Calu3 (cell line): ENCODE data around the gene FOXP4. TPM values are rescaled to one million over a fixed set of nuclear protein-coding genes. Genes with fewer than 3 reads are reported as not detected.

Source experiments
- BruUV-seq: library from RNA; stranded (reverse); fragments of 400-500 nt; replicated peaks from 2 replicates; lab custom pipeline; 2021; lab: Mats Ljungman, UMichigan
- CTCF ChIA-PET: fragments of 300-600 bp; sonication (Branson Sonifier 250); formaldehyde crosslinking; loops from one replicate; lab custom pipeline; 2022; ENCODE audit warnings: antibody characterized with exemption; lab: Charles Lee
- DNase-seq: peaks from one replicate; pipeline ENCODE4 v3.0.0; 2022
- H3K27ac Mint-ChIP-seq: one replicate; pipeline ENCODE4 v1.8.0; 2022; ENCODE audit warnings: mixed read lengths; ENCODE audit not compliant: unreplicated experiment
- H3K27me3 Mint-ChIP-seq: one replicate; pipeline ENCODE4 v1.8.0; 2022; ENCODE audit warnings: mixed read lengths; ENCODE audit not compliant: unreplicated experiment
- H3K36me3 Mint-ChIP-seq: one replicate; pipeline ENCODE4 v1.8.0; 2022; ENCODE audit warnings: mild to moderate bottlenecking, moderate library complexity, mixed read lengths; ENCODE audit not compliant: insufficient read depth, unreplicated experiment
- H3K4me1 Mint-ChIP-seq: one replicate; pipeline ENCODE4 v1.8.0; 2022; ENCODE audit warnings: mild to moderate bottlenecking, low read depth, mixed read lengths; ENCODE audit not compliant: unreplicated experiment
- H3K4me3 Mint-ChIP-seq: one replicate; pipeline ENCODE4 v1.8.0; 2022; ENCODE audit warnings: mild to moderate bottlenecking, low read depth, moderate library complexity, mixed read lengths; ENCODE audit not compliant: unreplicated experiment
- H3K9me3 Mint-ChIP-seq: one replicate; pipeline ENCODE4 v1.8.0; 2022; ENCODE audit warnings: low read depth, mixed read lengths; ENCODE audit not compliant: unreplicated experiment
- intact Hi-C: fragments of 100-400 bp; cut with micrococcal nuclease; formaldehyde crosslinking; loops from one replicate; pipeline ENCODE4 v1.10.0; 2022; ENCODE audit not compliant: unreplicated experiment
- total RNA-seq: library from RNA; stranded (reverse); gene quantifications from 2 replicates; pipeline ENCODE4 v1.2.3, GENCODE V29; 2022
- TF ChIP-seq, protein P1 (sequence below): fragments of 200-600 bp; IDR thresholded peaks from one replicate; pipeline ENCODE4 v1.8.0; 2022; ENCODE audit warnings: antibody characterized with exemption; ENCODE audit not compliant: unreplicated experiment

Gene FOXP4
- total RNA-seq, 1 experiment from 2014 or later: 47.8 TPM

GRCh38 chr6:41648070-41648585 lies 101.9 kb downstream of the FOXP4 start:
- CTCF ChIA-PET: interaction anchor here (0.8 to 1.1 kb wide), 2 partner anchors 29 to 139 kb away, joined by 3 read pairs; partner anchors contain the start of gene TOMM6
- Mint-ChIP-seq H3K36me3 (peaks cover 5% of the 10 kb centered on the region), H3K27ac (no peak overlapping the region), H3K4me1 (no peaks in the 10 kb centered on the region), H3K4me3 (no peak overlapping the region), H3K27me3 (no peaks in the 10 kb centered on the region), H3K9me3 (no peaks in the 10 kb centered on the region)
- TF ChIP-seq, protein P1, sequence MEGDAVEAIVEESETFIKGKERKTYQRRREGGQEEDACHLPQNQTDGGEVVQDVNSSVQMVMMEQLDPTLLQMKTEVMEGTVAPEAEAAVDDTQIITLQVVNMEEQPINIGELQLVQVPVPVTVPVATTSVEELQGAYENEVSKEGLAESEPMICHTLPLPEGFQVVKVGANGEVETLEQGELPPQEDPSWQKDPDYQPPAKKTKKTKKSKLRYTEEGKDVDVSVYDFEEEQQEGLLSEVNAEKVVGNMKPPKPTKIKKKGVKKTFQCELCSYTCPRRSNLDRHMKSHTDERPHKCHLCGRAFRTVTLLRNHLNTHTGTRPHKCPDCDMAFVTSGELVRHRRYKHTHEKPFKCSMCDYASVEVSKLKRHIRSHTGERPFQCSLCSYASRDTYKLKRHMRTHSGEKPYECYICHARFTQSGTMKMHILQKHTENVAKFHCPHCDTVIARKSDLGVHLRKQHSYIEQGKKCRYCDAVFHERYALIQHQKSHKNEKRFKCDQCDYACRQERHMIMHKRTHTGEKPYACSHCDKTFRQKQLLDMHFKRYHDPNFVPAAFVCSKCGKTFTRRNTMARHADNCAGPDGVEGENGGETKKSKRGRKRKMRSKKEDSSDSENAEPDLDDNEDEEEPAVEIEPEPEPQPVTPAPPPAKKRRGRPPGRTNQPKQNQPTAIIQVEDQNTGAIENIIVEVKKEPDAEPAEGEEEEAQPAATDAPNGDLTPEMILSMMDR: no peak
- intact Hi-C loops: no loop called here
- no peak for DNase-seq
- BruUV-seq: no TSS peak

- TF ChIP-seq, protein P1: no peak
- H3K4me1 Mint-ChIP-seq: no peaks in the 10 kb centered on the region
- intact Hi-C loops: no loop called here
- BruUV-seq: no TSS peak
- H3K27me3 Mint-ChIP-seq: no peaks in the 10 kb centered on the region
- CTCF ChIA-PET: no interaction called here
- H3K27ac Mint-ChIP-seq: no peak overlapping the region
- no peak for DNase-seq
- peaks cover 5% of the 10 kb centered on the region for H3K36me3 Mint-ChIP-seq
- no peak overlapping the region for H3K4me3 Mint-ChIP-seq
- H3K9me3 Mint-ChIP-seq: no peaks in the 10 kb centered on the region
These were observed 102.7 kb downstream of the FOXP4 start for GRCh38 chr6:41648921-41649320.

DNA sequence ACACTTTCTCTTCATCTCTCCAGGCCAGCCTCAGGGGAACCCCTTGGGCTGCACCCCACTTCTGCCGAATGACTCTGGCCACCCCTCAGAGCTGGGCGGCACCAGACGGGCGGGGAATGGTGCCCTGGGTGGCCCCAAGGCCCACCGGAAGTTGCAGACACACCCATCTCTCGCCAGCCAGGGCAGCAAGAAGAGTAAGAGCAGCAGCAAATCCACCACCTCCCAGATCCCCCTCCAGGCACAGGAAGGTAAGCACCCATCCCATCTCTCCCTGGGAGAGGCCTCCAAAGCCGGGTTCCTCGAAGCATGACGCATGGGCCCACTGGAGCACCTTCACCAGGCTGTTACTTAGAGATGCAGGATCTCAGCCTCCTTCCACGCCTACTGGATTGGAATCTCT lies 103.4 kb downstream of the FOXP4 start:
- Mint-ChIP-seq H3K4me3 (no peak overlapping the region), H3K36me3 (peaks cover 5% of the 10 kb centered on the region), H3K27me3 (no peaks in the 10 kb centered on the region), H3K9me3 (no peaks in the 10 kb centered on the region), H3K4me1 (no peaks in the 10 kb centered on the region), H3K27ac (no peak overlapping the region)
- intact Hi-C loops: no loop called here
- no peak for DNase-seq
- no TSS peak for BruUV-seq
- CTCF ChIA-PET: interaction anchor here (0.6 kb wide), 1 partner anchor 355 kb away, joined by 3 read pairs; no protein-coding TSS in a partner anchor
- TF ChIP-seq, protein P1: no peak

DNA sequence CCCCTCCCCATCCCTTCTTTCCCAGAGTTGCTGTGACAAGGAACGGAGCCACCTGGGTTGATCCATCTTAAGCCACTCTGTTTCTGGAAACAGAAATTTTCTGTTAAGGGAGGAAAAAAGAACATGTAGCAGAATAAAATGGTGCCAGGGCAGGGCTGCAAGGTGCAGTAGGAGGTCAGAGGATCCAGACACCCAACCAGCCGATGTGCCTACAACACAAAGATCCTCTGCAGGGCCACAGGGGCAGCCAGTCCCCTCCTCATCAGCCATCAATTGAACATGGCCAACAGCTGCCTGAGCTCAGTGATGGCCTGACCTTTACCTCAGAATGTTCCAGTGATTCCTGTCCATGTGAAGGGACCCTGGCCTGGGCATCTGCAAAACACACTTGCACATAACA lies 103.9 kb downstream of the FOXP4 start:
- Mint-ChIP-seq H3K36me3 (peaks cover 5% of the 10 kb centered on the region), H3K4me1 (no peaks in the 10 kb centered on the region), H3K27me3 (no peaks in the 10 kb centered on the region), H3K4me3 (no peak overlapping the region), H3K9me3 (no peaks in the 10 kb centered on the region), H3K27ac (no peak overlapping the region)
- CTCF ChIA-PET: no interaction called here
- BruUV-seq: no TSS peak
- no peak for DNase-seq
- intact Hi-C loops: no loop called here
- TF ChIP-seq, protein P1: no peak
